GM19035 (cell line): ENCODE measurements around the gene TLE1.
A peak's percentile ranks its signal among the peaks of the same experiment; 100 is the strongest.
"Not testable (repeated sequence)": the region's sequence is repeated elsewhere in the genome, so short reads cannot be mapped to it uniquely, and the experiment has no call there.

ENCODE experiments used
- ATAC-seq: cut with Tn5 transposase; IDR thresholded peaks from one replicate; pipeline ENCODE4 v1.9.1; 2021; ENCODE audit not compliant: unreplicated experiment

TLE1 gene

DNA sequence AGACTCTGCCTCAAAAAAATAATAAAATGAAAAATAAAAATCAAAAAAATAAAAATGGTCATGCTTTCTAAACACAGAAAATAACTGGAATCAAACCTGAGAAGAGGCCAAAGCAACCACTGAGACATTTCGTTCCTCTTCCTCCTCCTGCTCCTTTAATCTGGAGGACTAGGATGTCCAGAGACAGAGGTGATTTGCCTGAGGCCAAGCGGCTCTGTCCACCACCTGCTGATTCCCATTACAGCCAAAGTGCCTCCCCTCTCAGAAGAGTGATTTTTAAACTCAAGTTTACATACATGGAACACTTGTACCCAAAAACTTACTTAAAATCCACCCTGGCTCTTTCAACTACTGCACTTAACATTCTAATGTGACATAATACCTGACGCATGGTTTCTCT lies 65.6 kb downstream of the TLE1 start:
- ATAC-seq: no peak

GRCh38 chr9:81622471-81623255 lies 66.7 kb downstream of the TLE1 start:
- no peak for ATAC-seq

DNA sequence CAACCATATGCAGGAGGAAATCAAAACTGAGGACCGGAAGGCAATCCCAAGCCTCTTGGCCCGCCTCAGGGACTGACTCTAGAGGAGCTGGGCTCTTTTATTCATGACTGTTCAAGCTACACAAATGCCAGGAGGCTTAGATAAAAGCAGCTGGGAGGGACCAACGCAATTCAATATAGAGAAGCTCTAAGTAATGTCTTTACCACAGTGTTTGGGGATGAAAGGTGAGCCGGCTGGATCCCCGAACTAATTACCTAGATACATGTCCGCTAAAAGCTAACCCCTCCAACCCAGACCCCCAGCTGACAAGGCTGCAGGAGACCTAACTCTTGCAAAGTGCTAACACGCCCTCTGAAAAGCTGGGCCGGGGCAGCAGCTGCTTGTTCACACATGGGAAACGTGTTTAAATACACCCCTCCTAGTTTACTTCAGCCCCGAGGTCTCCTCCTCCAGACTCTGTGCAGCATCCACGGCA lies 67.5 kb downstream of the TLE1 start:
- ATAC-seq: no peak

- ATAC-seq: no peak
These were observed 68.2 kb downstream of the TLE1 start for GRCh38 chr9:81621118-81621517.

DNA sequence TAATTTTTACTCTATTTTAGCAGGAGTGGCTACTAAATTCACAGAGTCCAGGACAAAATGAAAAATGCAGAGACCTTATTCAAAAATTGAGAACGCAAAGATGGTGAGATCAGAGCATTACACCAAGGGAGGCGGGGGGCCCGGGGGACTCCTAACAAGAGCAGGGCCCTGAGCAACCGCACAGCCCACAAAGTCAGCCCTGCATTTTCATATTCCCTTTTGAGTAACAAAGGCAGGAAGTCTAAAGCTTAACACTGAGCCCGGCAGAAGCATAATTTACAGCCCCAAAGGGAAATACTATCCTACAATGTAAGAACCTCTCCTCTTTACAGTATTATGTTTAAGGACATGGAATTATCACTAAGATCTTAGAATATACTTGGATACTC lies 69.4 kb downstream of the TLE1 start:
- peak; percentile 77 for ATAC-seq

DNA sequence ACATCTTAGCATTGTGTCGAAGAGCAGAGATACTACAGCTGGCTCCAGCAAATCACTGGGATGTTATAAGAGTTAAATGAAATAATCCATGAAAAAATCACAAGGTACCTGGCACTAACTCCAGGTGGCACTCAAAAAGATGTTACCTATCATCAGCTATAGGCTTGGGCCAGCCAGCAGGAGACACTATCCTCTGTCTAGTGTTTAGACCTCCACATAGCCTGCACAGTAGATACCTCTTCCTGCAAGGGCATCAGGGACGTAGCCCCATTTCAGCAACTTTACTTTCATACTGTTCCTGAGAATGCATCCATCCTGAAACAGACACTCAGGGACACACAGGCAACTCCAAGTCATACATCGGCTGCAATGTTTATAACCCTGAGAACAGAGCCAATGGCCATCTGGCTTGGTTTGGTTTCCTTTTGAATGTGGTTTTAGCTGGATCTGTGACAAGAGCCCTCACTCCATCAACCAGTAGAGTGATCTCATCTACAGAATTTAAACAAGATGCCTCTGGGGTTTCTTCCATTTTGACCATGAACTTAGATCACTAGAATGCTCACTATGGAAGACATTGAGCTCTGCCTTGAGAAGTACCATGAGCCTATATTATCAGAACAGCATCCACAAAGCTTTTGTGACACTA lies 69.9 kb downstream of the TLE1 start:
- peak; percentile 68 for ATAC-seq

DNA sequence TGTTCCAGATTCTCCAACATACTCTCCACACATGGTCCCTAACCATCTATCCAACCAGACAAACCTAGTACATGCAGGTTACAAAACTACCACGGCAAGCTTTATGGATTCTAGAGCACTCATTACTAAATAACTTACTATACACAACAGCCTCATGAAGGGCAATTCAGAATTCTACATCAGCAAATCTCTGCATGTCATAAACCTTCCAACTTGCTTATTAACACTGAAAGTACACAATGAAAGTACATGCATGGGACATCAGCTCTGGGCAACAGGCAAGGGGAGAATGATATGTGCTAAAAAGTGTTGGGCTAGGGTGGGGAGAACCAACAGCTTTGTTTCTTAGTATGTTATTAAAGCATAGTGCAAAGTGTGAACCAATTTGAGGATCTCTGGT lies 70.4 kb downstream of the TLE1 start:
- no peak for ATAC-seq

- no peak for ATAC-seq
These were observed 73.2 kb downstream of the TLE1 start for GRCh38 chr9:81616141-81616540.

GRCh38 chr9:81614335-81614734 lies 75.0 kb downstream of the TLE1 start:
- ATAC-seq: no peak

GRCh38 chr9:81613002-81613812 lies 76.1 kb downstream of the TLE1 start:
- no peak for ATAC-seq

DNA sequence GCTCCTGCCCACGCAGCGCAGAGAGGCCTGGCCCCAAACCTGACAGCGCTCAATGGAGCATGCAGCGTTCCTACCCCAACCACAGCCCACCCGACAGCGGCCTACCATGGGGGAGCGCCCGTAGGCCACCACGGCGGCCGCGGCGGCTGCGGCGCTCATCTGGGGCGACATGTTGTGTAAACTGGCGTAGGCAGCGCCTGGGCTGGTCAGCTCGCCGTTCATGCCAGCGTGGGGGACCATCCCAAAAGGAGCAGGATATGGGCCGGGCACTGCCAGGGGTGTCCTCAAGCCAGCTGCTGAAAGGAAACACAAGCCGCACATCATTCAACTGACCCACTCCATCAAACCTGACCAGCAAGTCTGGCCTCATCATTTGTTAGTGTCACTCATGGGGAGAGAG lies 77.7 kb downstream of the TLE1 start:
- no peak for ATAC-seq

DNA sequence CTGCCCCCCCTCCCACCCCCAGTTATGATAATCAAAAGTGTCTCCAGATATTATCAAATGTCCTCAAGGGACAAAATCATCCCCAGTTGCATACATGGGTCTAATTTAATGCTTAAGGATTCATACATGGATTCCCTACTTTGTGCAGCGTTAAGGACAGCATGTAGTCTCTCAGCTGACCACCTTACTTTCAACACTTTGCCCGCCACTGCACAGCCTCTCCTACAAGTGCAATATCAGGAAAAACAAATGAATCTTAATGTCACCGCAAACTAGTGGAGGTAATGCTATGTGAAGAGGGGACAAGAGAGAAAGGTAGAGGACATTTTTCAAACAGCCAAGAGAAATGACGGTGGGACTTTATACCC lies 78.6 kb downstream of the TLE1 start:
- no peak for ATAC-seq

DNA sequence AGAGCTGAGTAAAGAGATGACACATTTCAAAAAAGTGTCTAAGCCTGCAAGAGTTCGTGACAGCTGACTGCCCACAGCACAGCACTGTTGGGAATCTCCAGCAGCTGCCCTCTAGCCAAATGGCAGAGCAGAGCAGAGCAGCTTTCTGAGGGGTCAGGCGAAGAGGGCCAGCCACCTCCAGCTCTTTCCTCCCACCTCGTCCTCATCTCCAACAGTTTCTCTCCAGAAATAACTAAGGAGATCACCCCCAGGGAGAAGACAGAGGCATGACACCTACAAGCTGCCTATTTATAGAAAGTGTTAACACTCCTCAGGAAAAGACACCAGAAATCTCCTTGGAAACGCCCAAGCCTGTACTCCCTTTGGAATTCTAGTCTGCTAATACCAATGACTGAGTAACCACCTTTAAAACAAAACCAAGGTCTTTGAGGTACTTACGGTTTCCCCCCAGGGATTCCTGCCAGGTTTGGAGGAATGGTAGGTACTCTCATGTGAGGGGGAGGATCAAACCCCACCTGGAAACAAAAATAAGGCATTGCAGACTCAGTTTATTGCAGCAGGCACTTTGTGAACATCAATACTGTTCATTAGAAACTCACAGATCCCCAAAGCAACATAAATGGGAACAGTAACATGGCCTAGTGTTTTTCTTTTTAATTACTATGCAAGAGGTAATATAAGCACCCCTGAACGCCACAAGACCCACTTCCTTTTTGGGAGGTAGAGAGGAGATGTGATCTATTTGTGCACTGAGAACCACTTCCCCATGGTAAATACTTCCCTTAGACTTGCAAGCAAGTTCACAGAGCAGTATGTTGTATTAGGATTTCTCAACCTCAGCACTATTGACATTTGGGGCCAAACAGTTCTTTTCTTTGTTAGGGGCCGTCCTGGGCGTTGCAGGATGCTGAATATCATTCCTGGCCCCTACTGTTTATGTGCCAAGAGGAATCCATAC lies 79.3 kb downstream of the TLE1 start:
- peak; percentile 75 for ATAC-seq

- no peak for ATAC-seq
These were observed 81.1 kb downstream of the TLE1 start for GRCh38 chr9:81608289-81608657.

DNA sequence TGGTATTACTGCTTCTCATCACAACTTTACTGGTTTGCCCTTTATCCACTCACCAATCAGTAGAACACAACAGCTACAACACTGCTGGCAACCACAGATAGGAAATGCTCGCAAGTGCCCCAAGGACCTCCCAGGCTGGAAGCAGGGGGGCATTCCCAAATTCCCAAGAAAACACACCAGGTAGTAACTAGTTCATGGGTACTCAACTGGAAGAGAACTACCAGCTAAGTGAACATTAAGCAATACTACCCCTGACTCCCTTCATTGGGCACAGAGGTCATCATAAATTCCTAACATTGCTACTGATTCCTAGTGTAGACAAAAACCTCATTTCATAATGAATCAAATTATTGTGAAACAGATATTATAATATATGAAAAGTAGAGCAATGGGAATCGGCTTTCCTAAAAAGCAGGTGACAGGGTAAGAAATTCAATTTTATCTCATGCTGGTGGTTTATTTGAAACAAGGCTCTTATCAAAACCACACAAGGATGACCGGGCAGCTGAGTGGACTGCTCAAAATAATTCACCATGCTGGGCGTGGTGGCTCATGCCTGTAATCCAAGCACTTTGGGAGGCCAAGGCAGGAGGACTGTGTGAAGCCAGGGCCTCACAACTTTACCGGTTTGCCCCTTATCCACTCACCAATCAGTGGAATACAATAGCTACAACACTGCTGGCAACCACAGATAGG lies 81.6 kb downstream of the TLE1 start:
- no peak for ATAC-seq

DNA sequence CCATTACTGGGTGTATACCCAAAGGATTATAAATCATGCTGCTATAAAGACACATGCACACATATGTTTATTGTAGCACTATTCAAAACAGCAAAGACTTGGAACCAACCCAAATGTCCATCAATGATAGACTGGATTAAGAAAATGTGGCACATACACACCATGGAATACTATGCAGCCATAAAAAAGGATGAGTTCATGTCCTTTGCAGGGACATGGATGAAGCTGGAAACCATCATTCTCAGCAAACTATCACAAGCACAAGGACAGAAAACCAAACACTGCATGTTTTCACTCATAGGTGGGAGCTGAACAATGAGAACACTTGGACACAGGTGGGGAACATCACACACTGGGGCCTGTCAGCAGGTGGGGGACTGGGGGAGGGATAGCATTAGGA lies 83.1 kb downstream of the TLE1 start:
- not testable (repeated sequence) for ATAC-seq

DNA sequence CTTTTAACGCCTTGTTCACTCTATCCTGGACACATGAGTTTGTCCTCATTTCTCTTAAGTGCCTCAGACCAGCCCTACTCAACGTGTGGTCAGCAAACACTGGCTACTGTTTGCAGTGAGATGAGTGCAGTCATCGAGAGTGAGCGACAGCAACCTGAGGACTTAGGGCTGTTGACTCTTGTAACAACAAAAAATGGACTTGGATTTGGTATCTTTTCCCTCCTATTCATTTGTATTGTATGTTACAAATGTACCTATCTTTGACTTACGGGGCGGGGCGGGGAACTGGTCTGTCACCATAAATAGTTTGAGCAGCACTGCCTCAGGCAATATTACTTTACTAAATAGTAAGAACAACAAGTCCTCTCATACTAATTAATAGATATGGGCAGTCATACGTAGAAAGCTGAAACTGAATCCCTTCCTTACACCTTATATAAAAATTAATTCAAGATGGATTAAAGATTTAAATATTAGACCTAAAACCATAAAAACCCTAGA lies 84.1 kb downstream of the TLE1 start:
- no peak for ATAC-seq

DNA sequence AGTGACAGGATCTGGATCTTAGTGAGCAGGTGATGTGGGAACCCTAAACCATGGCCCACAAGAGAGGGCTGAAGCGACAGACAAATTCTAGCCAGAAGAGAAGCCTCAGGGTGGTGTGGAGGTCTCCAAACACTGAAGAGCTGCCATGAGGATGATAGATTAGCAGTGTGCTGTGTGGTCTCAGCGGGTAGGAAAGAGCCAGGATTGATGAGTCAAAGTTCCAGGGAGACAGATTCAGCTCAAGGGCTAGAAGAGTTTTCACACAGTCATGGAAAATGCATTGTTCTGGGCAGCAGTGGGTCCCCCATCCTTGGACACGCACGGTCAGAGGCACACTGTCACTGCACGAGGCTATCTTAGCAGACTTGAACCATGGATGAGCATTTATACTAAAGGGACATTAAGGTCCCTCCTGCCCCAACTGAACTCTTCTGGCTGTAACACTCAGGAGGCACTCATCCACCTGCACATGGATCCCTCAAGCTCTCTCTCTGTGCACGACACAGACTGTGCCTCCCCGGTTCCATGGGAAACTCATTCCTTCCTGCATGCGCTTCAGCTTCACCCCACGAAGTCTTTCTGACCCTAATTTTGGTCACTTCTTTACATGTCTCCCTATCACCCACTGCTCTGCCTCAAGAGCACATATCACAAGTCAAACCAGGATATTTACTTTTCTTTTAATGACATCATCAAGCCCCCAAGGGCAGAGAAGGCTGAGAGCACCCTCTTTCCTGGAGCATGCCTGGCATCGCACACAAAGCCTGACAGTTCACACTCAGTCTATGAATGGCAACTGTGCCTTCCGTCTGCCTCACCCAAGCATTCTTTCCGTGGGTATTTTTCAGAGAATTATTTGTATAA lies 84.8 kb downstream of the TLE1 start:
- ATAC-seq: no peak
